NCI-H2227 (cell line): ENCODE results near the gene ZNF497.
"Not testable (repeated sequence)": the region's sequence is repeated elsewhere in the genome, so short reads cannot be mapped to it uniquely, and the experiment has no call there.

Experiments
- DNase-seq: peaks from one replicate; lab custom pipeline; 2025; ENCODE audit not compliant: unreplicated experiment; lab: John Stamatoyannopoulos, UW

ZNF497 gene

GRCh38 chr19:58317476-58318072 lies 45.0 kb downstream of the ZNF497 start:
- no peak for DNase-seq

DNA sequence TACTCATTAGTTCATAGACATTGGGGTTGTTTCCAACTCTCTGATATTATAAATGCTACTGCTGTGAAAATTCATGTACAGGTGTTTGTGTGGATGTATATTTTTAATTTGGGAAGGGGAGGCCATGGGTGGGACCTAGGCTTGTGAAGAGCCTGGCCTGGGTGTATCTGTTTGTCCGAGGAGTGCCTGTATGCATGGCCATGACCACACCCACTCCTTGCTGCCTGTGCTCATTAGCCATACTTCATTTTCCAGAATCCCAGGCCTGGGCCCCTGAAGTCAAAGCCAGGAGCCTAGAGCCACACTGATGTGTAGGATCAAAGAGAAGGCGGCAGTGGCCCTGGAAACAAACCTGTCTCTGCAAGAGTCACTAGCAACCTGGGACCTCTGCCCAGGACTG lies 47.0 kb downstream of the ZNF497 start:
- no peak for DNase-seq

DNA sequence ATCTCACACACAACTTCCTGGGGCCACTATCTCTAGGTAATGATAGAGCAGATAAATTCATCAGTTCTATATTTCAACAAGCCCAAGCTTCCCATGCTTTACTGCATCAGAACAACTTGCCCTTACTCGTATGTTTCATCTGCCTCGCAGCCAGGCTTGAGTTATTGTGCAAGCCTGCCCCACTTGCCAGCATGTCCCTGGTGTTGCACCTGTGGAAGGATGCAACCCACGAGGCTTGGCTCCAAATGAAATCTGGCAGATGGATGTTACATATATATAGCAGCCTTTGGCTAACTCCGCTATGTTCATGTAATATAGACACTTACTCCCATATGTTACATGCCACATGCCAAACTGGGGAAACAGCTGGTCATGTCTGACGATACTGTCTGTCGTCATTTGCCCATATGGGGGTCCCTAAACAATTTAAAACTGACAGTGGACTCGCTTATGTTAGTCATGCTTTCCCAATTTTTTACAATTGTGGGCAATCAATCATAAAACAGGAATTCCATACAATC lies 51.1 kb downstream of the ZNF497 start:
- no peak for DNase-seq

- not testable (repeated sequence) for DNase-seq
Measured at GRCh38 chr19:58310685-58311084, 51.9 kb downstream of the ZNF497 start.

- DNase-seq: no peak
Measured at GRCh38 chr19:58307736-58308135, 54.8 kb downstream of the ZNF497 start.

- DNase-seq: peak; percentile 38
Measured at GRCh38 chr19:58305932-58306323, 56.6 kb downstream of the ZNF497 start.

DNA sequence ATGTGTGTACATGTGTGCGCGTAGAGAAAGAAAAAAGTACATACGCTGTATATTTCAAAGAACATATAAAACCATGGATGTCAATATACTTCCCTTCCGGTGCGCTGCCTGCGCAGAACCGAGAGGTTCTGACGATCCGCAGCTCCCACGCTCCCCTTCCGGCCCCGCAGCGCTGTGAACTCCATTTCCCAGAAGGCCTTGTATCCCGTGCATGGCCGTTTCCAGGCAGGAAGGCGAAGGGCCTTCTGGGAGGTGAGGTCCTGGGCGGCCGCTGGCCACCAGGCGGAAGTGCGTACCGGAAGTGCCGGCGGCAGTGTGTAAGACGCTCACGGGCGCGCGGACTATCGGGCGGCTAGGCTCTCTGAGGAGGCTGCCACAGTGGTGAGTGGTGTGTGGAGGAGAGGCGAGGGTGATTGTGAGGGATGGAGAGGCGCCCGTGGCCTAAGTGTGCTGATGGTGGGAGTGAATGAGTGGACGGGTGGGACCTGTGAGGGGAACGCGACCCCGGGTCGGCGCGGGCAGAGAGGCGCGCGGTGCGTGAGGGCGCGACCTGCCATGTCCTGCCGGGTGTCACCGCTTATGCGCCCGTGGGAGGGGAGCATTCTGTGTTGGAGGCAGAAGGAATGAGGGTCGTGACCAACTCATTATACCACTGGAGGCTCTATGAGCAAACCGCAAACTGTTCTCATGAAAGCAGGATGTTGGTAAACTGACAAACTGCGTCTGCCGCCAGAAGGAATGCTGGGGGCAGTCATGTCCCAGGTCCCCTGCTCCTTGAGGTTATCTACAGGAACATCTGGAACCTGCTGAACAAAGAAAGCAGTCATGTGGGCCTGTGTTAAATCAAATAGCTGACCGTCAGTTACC lies 57.3 kb downstream of the ZNF497 start, which contains the start of gene ERVK3-1:
ERVK3-1 (plus strand) TSS at position 313 of the 867 bp plus-strand sequence. CDS start 6,792 bp downstream, outside the sequence.
- DNase-seq: peak; percentile 100

DNA sequence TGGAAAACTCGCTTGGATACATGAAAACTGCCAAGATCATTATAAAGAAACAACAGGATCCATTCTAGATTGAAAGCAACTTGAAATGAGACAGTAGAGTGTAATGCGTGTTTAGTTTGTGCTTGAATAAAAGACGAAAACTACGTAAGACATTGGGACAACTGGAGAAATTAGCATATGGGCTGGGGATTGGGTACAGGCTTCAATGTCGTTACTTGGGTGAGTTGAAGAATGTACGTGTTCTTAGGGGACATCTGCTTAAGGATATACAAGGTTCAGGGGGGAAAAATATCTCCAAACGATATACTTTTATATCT lies 57.8 kb downstream of the ZNF497 start:
- DNase-seq: peak; percentile 79
